Mesenchymal stem cell (in vitro differentiated cells and primary cell): Measurements from ENCODE around the gene ANO4.

Source experiments
- DNase-seq: peaks from one replicate; pipeline ENCODE4 v3.0.0-alpha.2; 2013
- H2AFZ ChIP-seq: one replicate; pipeline ENCODE4 v1.6.1; 2013; ENCODE audit warnings: low read depth, mild to moderate bottlenecking, control low read depth, inconsistent platforms, low read length, moderate library complexity
- H2AK5ac ChIP-seq: 2 replicates; pipeline ENCODE4 v1.6.1; 2013; ENCODE audit warnings: low read length, moderate library complexity, mild to moderate bottlenecking, inconsistent platforms; ENCODE audit not compliant: severe bottlenecking
- H2BK120ac ChIP-seq: one replicate; pipeline ENCODE4 v1.6.1; 2013; ENCODE audit warnings: low read depth, mild to moderate bottlenecking, inconsistent platforms, low read length, moderate library complexity
- H2BK12ac ChIP-seq, 2 experiments: one replicate each; pipeline ENCODE4 v1.6.1; 2013; ENCODE audit warnings: inconsistent platforms in 2 of 2, low read length in 2 of 2, mild to moderate bottlenecking in 2 of 2, moderate library complexity in 2 of 2, control low read depth in 1 of 2
- H2BK15ac ChIP-seq: one replicate; pipeline ENCODE4 v1.6.1; 2013; ENCODE audit warnings: mild to moderate bottlenecking, low read depth, inconsistent platforms; ENCODE audit not compliant: poor library complexity, severe bottlenecking
- H2BK5ac ChIP-seq: 2 replicates; pipeline ENCODE4 v1.6.1; 2013; ENCODE audit warnings: low read depth, mild to moderate bottlenecking, low read length, control low read depth, inconsistent platforms; ENCODE audit not compliant: poor library complexity, severe bottlenecking
- H3K14ac ChIP-seq, 2 experiments: one replicate each; pipeline ENCODE4 v1.6.1; 2013; ENCODE audit warnings: inconsistent platforms in 2 of 2, low read length in 2 of 2, control low read depth in 1 of 2, mild to moderate bottlenecking in 1 of 2, moderate library complexity in 1 of 2
- H3K18ac ChIP-seq, 2 experiments: one replicate each; pipeline ENCODE4 v1.6.1; 2013; ENCODE audit warnings: inconsistent platforms in 2 of 2, low read length in 2 of 2, control low read depth in 1 of 2, low read depth in 1 of 2, mild to moderate bottlenecking in 1 of 2
- H3K23ac ChIP-seq, 2 experiments: one replicate each; pipeline ENCODE4 v1.6.1; 2013; ENCODE audit warnings: inconsistent platforms in 2 of 2, low read length in 2 of 2, mild to moderate bottlenecking in 2 of 2, moderate library complexity in 2 of 2, control low read depth in 1 of 2
- H3K27ac ChIP-seq: 2 replicates; pipeline ENCODE4 v1.5.1; 2013; ENCODE audit warnings: mild to moderate bottlenecking, moderate library complexity, low read length, control low read depth, inconsistent platforms; ENCODE audit not compliant: poor library complexity, severe bottlenecking
- H3K27me3 ChIP-seq, 2 experiments: 2 replicates each; pipeline versions ENCODE4 v1.6.1 to v1.7.0; 2013; ENCODE audit warnings: low read length in 2 of 2, mild to moderate bottlenecking in 2 of 2, moderate library complexity in 2 of 2, control low read depth in 1 of 2, inconsistent platforms in 1 of 2; ENCODE audit not compliant: control insufficient read depth in 1 of 2, insufficient read depth in 1 of 2
- H3K36me3 ChIP-seq, 2 experiments: 2 replicates each; pipeline versions ENCODE4 v1.6.1 to v1.7.0; 2013; ENCODE audit warnings: low read length in 2 of 2, control low read depth in 1 of 2, inconsistent platforms in 1 of 2, low read depth in 1 of 2, mild to moderate bottlenecking in 1 of 2; ENCODE audit not compliant: insufficient read depth in 2 of 2, control insufficient read depth in 1 of 2
- H3K4ac ChIP-seq, 2 experiments: one replicate each; pipeline ENCODE4 v1.6.1; 2013; ENCODE audit warnings: inconsistent platforms in 2 of 2, low read length in 2 of 2, mild to moderate bottlenecking in 2 of 2, moderate library complexity in 2 of 2, control low read depth in 1 of 2, low read depth in 1 of 2
- H3K4me1 ChIP-seq: 2 replicates; pipeline ENCODE4 v1.6.1; 2013; ENCODE audit warnings: low read depth, low read length, control low read depth; ENCODE audit not compliant: control insufficient read depth, insufficient read depth
- H3K4me2 ChIP-seq: 2 replicates; pipeline ENCODE4 v1.6.1; 2013; ENCODE audit warnings: low read length, mild to moderate bottlenecking, inconsistent platforms; ENCODE audit not compliant: poor library complexity, severe bottlenecking
- H3K4me3 ChIP-seq, 2 experiments: 2 replicates each; pipeline versions ENCODE4 v1.5.1 to v1.7.0; 2013; ENCODE audit warnings: low read length in 2 of 2, mild to moderate bottlenecking in 2 of 2, control low read depth in 1 of 2, low read depth in 1 of 2; ENCODE audit not compliant: insufficient read depth in 1 of 2
- H3K79me1 ChIP-seq: replicated peaks from 2 replicates; pipeline ENCODE4 v1.6.1; 2013; ENCODE audit warnings: mild to moderate bottlenecking, control low read depth, low read length, inconsistent platforms; ENCODE audit not compliant: poor library complexity, severe bottlenecking
- H3K9ac ChIP-seq: 2 replicates; pipeline ENCODE4 v1.7.0; 2013; ENCODE audit warnings: mild to moderate bottlenecking, low read length, moderate library complexity
- H3K9me3 ChIP-seq: 2 replicates; pipeline ENCODE4 v1.7.0; 2013; ENCODE audit warnings: mild to moderate bottlenecking, low read length; ENCODE audit not compliant: control insufficient read depth
- H4K8ac ChIP-seq: one replicate; pipeline ENCODE4 v1.6.1; 2013; ENCODE audit warnings: inconsistent platforms, mild to moderate bottlenecking, low read length, moderate library complexity
- H4K91ac ChIP-seq: one replicate; pipeline ENCODE4 v1.6.1; 2013; ENCODE audit warnings: mild to moderate bottlenecking, low read length, inconsistent platforms
- WGBS: methylation state at CpG from one replicate; pipeline ENCODE4 v1.1.7; 2013; ENCODE audit warnings: mixed read lengths; 5-methylcytosine and 5-hydroxymethylcytosine counted together

Gene ANO4

DNA sequence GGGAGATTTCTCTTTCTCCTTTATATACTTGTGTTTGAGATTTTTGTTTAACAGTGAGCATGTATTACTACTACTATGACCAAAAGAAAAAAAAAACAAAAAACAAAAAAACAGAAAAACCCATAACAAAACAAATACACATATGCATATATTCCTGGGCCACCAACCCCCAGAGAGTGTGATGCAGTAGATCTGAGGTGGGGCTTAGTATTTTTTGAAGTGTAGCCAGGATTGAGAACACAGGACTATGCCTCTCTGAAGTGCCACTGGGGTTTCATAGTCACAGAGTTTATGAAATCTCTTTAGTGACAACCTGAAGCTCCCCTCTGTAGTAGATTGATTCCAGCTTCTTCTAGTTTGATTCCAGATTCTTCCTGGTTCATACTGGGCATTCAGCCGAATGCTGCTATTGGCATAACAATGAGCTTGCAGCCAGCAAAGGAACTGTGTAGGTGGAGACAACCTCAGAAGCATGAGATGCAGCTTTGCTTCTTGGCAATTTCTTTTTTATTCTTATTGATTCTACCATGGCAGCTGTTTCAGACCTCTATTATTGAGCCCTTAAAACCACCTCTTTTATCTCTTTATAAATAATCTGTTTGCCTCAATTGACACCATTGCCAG, 15.5 kb upstream of the ANO4 start:
- H3K9me3 ChIP-seq = no peaks in the 10 kb centered on the region
- no peak overlapping the region for H3K18ac ChIP-seq
- H2AK5ac ChIP-seq = no peak overlapping the region
- no peaks in the 10 kb centered on the region for H3K4me1 ChIP-seq
- no peak overlapping the region for H3K4ac ChIP-seq
- no peak overlapping the region for H4K91ac ChIP-seq
- no peaks in the 10 kb centered on the region for H3K79me1 ChIP-seq
- H2BK15ac ChIP-seq = no peak overlapping the region
- H3K27me3 ChIP-seq = no peaks in the 10 kb centered on the region
- H4K8ac ChIP-seq = no peak overlapping the region
- no peak overlapping the region for H3K14ac ChIP-seq
- WGBS = 95% methylated on average over 1 of the region's 1 CpG
- no peak overlapping the region for H2AFZ ChIP-seq
- DNase-seq = no peak
- no peak overlapping the region for H3K4me3 ChIP-seq
- H3K23ac ChIP-seq = no peak overlapping the region
- no peak overlapping the region for H3K4me2 ChIP-seq
- no peak overlapping the region for H3K9ac ChIP-seq
- H2BK5ac ChIP-seq = no peak overlapping the region
- no peak overlapping the region for H3K27ac ChIP-seq
- no peak overlapping the region for H2BK120ac ChIP-seq
- H2BK12ac ChIP-seq = no peak overlapping the region
- H3K36me3 ChIP-seq = no peaks in the 10 kb centered on the region

GRCh38 chr12:100789146-100789545, 5.4 kb upstream of the ANO4 start:
- H2AK5ac ChIP-seq = no peak overlapping the region
- H3K4me1 ChIP-seq = no peaks in the 10 kb centered on the region
- H3K9me3 ChIP-seq = no peaks in the 10 kb centered on the region
- H3K27ac ChIP-seq = no peak overlapping the region
- peaks cover 2 to 4% of the 10 kb centered on the region in 2 experiments for H3K27me3 ChIP-seq
- no peak overlapping the region for H3K18ac ChIP-seq
- H3K79me1 ChIP-seq = no peaks in the 10 kb centered on the region
- no peak overlapping the region for H3K9ac ChIP-seq
- H3K4me2 ChIP-seq = no peak overlapping the region
- H3K4ac ChIP-seq = no peak overlapping the region
- H3K23ac ChIP-seq = no peak overlapping the region
- peak; percentile 59 for DNase-seq
- H3K14ac ChIP-seq = no peak overlapping the region
- 60% methylated on average over 1 of the region's 1 CpG for WGBS
- H2BK12ac ChIP-seq = no peak overlapping the region
- no peak overlapping the region for H2BK15ac ChIP-seq
- H3K36me3 ChIP-seq = no peaks in the 10 kb centered on the region
- no peak overlapping the region for H2BK5ac ChIP-seq
- H3K4me3 ChIP-seq = no peak overlapping the region
- no peak overlapping the region for H2AFZ ChIP-seq
- no peak overlapping the region for H2BK120ac ChIP-seq
- no peak overlapping the region for H4K91ac ChIP-seq
- no peak overlapping the region for H4K8ac ChIP-seq

DNA sequence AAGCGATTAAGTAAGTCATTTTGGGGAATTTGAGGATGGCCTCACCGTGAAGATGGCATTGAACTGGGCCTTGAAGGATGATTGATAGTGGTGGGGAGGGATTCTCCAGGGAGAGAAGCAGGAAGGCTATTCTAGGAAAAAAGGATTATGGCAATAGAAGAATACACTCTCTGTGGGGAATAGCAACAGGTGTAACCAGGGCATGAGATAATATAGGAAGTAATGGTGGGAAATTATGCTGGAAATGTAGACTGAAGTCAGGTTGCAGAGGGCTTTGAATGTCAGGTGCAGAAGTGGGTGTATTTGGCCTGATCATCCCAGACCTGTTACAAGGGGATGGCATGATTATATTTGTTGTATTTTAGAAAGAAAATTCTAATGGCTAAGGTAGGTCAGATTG, 4.6 kb upstream of the ANO4 start:
- no peaks in the 10 kb centered on the region for H3K9me3 ChIP-seq
- whole genome bisulfite sequencing = 96% methylated on average over 2 of the region's 2 CpGs

GRCh38 chr12:100790552-100790951, 4.0 kb upstream of the ANO4 start:
- Histone ChIP-seq H3K36me3 (no peaks in the 10 kb centered on the region), H4K91ac (no peak overlapping the region), H2AFZ (no peak overlapping the region), H3K9me3 (no peaks in the 10 kb centered on the region), H3K4me3 (no peak overlapping the region), H3K27ac (no peak overlapping the region), H2BK15ac (no peak overlapping the region), H3K23ac (no peak overlapping the region), H2BK120ac (no peak overlapping the region), H2BK5ac (no peak overlapping the region), H3K79me1 (no peaks in the 10 kb centered on the region), H3K27me3 (peaks cover 15 to 19% of the 10 kb centered on the region in 2 experiments), H3K18ac (no peak overlapping the region), H2BK12ac (no peak overlapping the region), H3K4me1 (peaks cover 5% of the 10 kb centered on the region), H3K9ac (no peak overlapping the region), H3K4me2 (no peak overlapping the region), H2AK5ac (no peak overlapping the region), H3K4ac (no peak overlapping the region), H4K8ac (no peak overlapping the region), H3K14ac (no peak overlapping the region)
- DNase-seq = no peak
- WGBS = no CpG with 5 or more reads among the region's 1 CpG

More for the DNA sequence above, 4.6 kb upstream of the ANO4 start:
- H3K14ac ChIP-seq = no peak overlapping the region
- H4K91ac ChIP-seq = no peak overlapping the region
- no peak overlapping the region for H3K4me2 ChIP-seq
- H3K9ac ChIP-seq = no peak overlapping the region
- H3K27ac ChIP-seq = no peak overlapping the region
- H3K18ac ChIP-seq = no peak overlapping the region
- no peak for DNase-seq
- H4K8ac ChIP-seq = no peak overlapping the region
- H3K4ac ChIP-seq = no peak overlapping the region
- no peak overlapping the region for H2BK12ac ChIP-seq
- H3K79me1 ChIP-seq = no peaks in the 10 kb centered on the region
- no peak overlapping the region for H2AFZ ChIP-seq
- no peak overlapping the region for H3K23ac ChIP-seq
- H3K36me3 ChIP-seq = no peaks in the 10 kb centered on the region
- H3K27me3 ChIP-seq = peaks cover 10 to 13% of the 10 kb centered on the region in 2 experiments
- H2BK15ac ChIP-seq = no peak overlapping the region
- no peak overlapping the region for H2AK5ac ChIP-seq
- H2BK5ac ChIP-seq = no peak overlapping the region
- H3K4me3 ChIP-seq = no peak overlapping the region
- H3K4me1 ChIP-seq = peaks cover 3% of the 10 kb centered on the region
- no peak overlapping the region for H2BK120ac ChIP-seq
